Kasumi-1 (cell line): Measurements from ENCODE around the gene RFTN1.

ENCODE experiments used
- DNase-seq, 2 experiments: peaks; one replicate each; lab custom pipeline; 2025; lab: John Stamatoyannopoulos, UW

Gene RFTN1

GRCh38 chr3:16486201-16486600 is 27.3 kb downstream of the RFTN1 start:
- no peak for DNase-seq

- no peak for DNase-seq
Observed at GRCh38 chr3:16485395-16485992, 28.0 kb downstream of the RFTN1 start.

- DNase-seq: no peak
Observed at GRCh38 chr3:16484984-16485383, 28.5 kb downstream of the RFTN1 start.

GRCh38 chr3:16484216-16484615 is 29.3 kb downstream of the RFTN1 start:
- DNase-seq: no peak

- DNase-seq: no peak
Observed at GRCh38 chr3:16482770-16483531, 30.5 kb downstream of the RFTN1 start.

GRCh38 chr3:16482194-16482769 is 31.2 kb downstream of the RFTN1 start:
- no peak for DNase-seq

GRCh38 chr3:16481546-16481897 is 32.0 kb downstream of the RFTN1 start:
- DNase-seq: no peak

- DNase-seq: no peak
Observed at GRCh38 chr3:16480861-16481545, 32.5 kb downstream of the RFTN1 start.

- no peak for DNase-seq
Observed at GRCh38 chr3:16478516-16478915, 35.0 kb downstream of the RFTN1 start.

GRCh38 chr3:16477521-16477920 is 36.0 kb downstream of the RFTN1 start:
- DNase-seq: no peak

GRCh38 chr3:16477056-16477455 is 36.4 kb downstream of the RFTN1 start:
- no peak for DNase-seq

- DNase-seq: no peak
Observed at GRCh38 chr3:16476636-16477035, 36.9 kb downstream of the RFTN1 start.

GRCh38 chr3:16475766-16476165 is 37.7 kb downstream of the RFTN1 start:
- DNase-seq: no peak

- DNase-seq: no peak
Observed at GRCh38 chr3:16474920-16475319, 38.6 kb downstream of the RFTN1 start.

GRCh38 chr3:16474216-16474615 is 39.3 kb downstream of the RFTN1 start:
- DNase-seq: no peak

- no peak for DNase-seq
Observed at GRCh38 chr3:16472593-16472992, 40.9 kb downstream of the RFTN1 start.

GRCh38 chr3:16471897-16472296 is 41.6 kb downstream of the RFTN1 start:
- no peak for DNase-seq

- no peak for DNase-seq
Observed at GRCh38 chr3:16470590-16470989, 42.9 kb downstream of the RFTN1 start.

- DNase-seq: no peak
Observed at GRCh38 chr3:16468336-16469098, 45.0 kb downstream of the RFTN1 start.

- no peak for DNase-seq
Observed at GRCh38 chr3:16468002-16468335, 45.5 kb downstream of the RFTN1 start.

- no peak for DNase-seq
Observed at GRCh38 chr3:16467393-16467792, 46.1 kb downstream of the RFTN1 start.

- no peak for DNase-seq
Observed at GRCh38 chr3:16466822-16467221, 46.7 kb downstream of the RFTN1 start.
